Osteoblast (primary cell): ENCODE results near the gene MDH1B. TPM values are rescaled to one million over a fixed set of nuclear protein-coding genes. Genes with fewer than 3 reads are reported as not detected.

Experiments
- DNase-seq: peaks from one replicate; pipeline ENCODE4 v3.0.0; 2011; ENCODE audit warnings: low spot score, mixed read lengths; ENCODE audit not compliant: insufficient read length; ENCODE audit errors: missing footprints
- H2AFZ ChIP-seq: 2 replicates; pipeline ENCODE4 v1.6.0; 2011; ENCODE audit warnings: mild to moderate bottlenecking, low read length
- H3K27ac ChIP-seq: 2 replicates; pipeline ENCODE4 v1.5.1; 2011; ENCODE audit warnings: mild to moderate bottlenecking, low read depth, low read length, moderate library complexity
- H3K27me3 ChIP-seq: 2 replicates; pipeline ENCODE4 v1.6.0; 2012; ENCODE audit warnings: mild to moderate bottlenecking, control low read depth, inconsistent platforms, low read length, moderate library complexity; ENCODE audit not compliant: insufficient read depth
- H3K36me3 ChIP-seq: 2 replicates; pipeline ENCODE4 v1.5.1; 2011; ENCODE audit warnings: mild to moderate bottlenecking, low read length, control low read depth, moderate library complexity; ENCODE audit not compliant: insufficient read depth
- H3K4me1 ChIP-seq: 2 replicates; pipeline ENCODE4 v1.5.1; 2011; ENCODE audit warnings: mild to moderate bottlenecking, low read length, control low read depth, moderate library complexity; ENCODE audit not compliant: insufficient read depth
- H3K4me2 ChIP-seq: 2 replicates; pipeline ENCODE4 v1.6.0; 2011; ENCODE audit warnings: mild to moderate bottlenecking, low read length; ENCODE audit not compliant: insufficient read depth
- H3K4me3 ChIP-seq: fragments of 200-600 bp; sonication (generic); 3 replicates; pipeline ENCODE4 v1.5.1; 2012; ENCODE audit warnings: mild to moderate bottlenecking, low read length, inconsistent platforms; ENCODE audit not compliant: insufficient read depth
- H3K79me2 ChIP-seq: 2 replicates; pipeline ENCODE4 v1.6.0; 2012; ENCODE audit warnings: mild to moderate bottlenecking, low read length, control low read depth, inconsistent platforms; ENCODE audit not compliant: insufficient read depth
- H3K9me3 ChIP-seq: 2 replicates; pipeline ENCODE4 v1.5.1; 2011; ENCODE audit warnings: low read depth, low read length, control low read depth
- H4K20me1 ChIP-seq: 2 replicates; pipeline ENCODE4 v1.6.0; 2012; ENCODE audit warnings: mild to moderate bottlenecking, low read length, control low read depth; ENCODE audit not compliant: insufficient read depth
- CTCF ChIP-seq: IDR thresholded peaks from 2 replicates; pipeline ENCODE4 v1.5.1; 2011; ENCODE audit warnings: mild to moderate bottlenecking, low read depth, low read length, moderate library complexity; ENCODE audit errors: extremely low read depth
- total RNA-seq: library from RNA; depleted of rRNA; stranded (reverse); fragments of >200 nt; gene quantifications from 2 replicates; pipeline ENCODE4 v1.2.3, GENCODE V29; 2012

Gene MDH1B
- total RNA-seq, 1 donor, result 2.2 TPM

GRCh38 chr2:206805887-206806607, 40.9 kb upstream of the MDH1B start:
- no peaks in the 10 kb centered on the region for H3K36me3 ChIP-seq
- no peaks in the 10 kb centered on the region for H3K9me3 ChIP-seq
- no peaks in the 10 kb centered on the region for H3K27me3 ChIP-seq
- H3K4me3 ChIP-seq, result no peak overlapping the region
- TF ChIP-seq CTCF, result no peak
- H3K27ac ChIP-seq, result no peak overlapping the region
- no peaks in the 10 kb centered on the region for H3K4me1 ChIP-seq
- H3K4me2 ChIP-seq, result no peak overlapping the region
- H4K20me1 ChIP-seq, result no peaks in the 10 kb centered on the region
- H2AFZ ChIP-seq, result no peak overlapping the region
- DNase-seq, result no peak
- no peaks in the 10 kb centered on the region for H3K79me2 ChIP-seq

DNA sequence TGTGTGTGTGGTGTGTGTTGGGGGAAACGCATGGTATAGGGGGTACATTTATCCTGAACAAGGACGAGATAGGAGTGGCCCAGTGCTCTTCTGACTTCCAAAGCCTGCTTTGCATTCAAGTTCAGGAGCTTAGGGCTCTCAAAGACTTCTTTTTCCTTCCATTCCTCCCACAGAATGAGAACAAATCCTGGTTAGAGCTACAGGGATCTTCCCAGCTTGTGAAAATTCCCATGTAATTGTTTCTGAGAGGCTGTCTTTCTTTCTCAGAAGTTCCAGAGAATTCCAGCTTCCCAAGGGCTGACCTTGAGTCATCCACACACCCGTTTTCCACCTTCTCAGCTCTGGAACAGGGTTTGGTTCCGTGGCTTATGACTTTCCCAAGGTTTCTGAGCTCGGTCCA, 39.2 kb upstream of the MDH1B start:
- Histone ChIP-seq H3K79me2 (no peaks in the 10 kb centered on the region), H3K4me1 (peaks cover 3% of the 10 kb centered on the region), H3K27me3 (no peaks in the 10 kb centered on the region), H3K4me2 (no peak overlapping the region), H3K4me3 (no peak overlapping the region), H2AFZ (no peak overlapping the region), H3K36me3 (no peaks in the 10 kb centered on the region), H4K20me1 (no peaks in the 10 kb centered on the region), H3K9me3 (no peaks in the 10 kb centered on the region), H3K27ac (no peak overlapping the region)
- no peak for TF ChIP-seq CTCF
- no peak for DNase-seq

- no peaks in the 10 kb centered on the region for H3K79me2 ChIP-seq
- no peak for TF ChIP-seq CTCF
These were observed 37.8 kb upstream of the MDH1B start for GRCh38 chr2:206802654-206803514.

More at GRCh38 chr2:206802654-206803514, 37.8 kb upstream of the MDH1B start:
- Histone ChIP-seq H3K4me1 (peaks cover 3% of the 10 kb centered on the region), H3K27ac (no peak overlapping the region), H3K4me2 (no peak overlapping the region), H3K4me3 (no peak overlapping the region), H3K36me3 (no peaks in the 10 kb centered on the region), H3K27me3 (no peaks in the 10 kb centered on the region), H2AFZ (no peak overlapping the region), H4K20me1 (no peaks in the 10 kb centered on the region), H3K9me3 (no peaks in the 10 kb centered on the region)
- DNase-seq, result no peak
